DND-41 (cell line): ENCODE measurements around the gene DGKQ.

Experiments used
- ATAC-seq: fragments of 200-7000 bp; cut with Tn5 transposase; 3 replicates; pipeline ENCODE4 v1.9.1; 2021; ENCODE audit warnings: low read depth; ENCODE audit not compliant: insufficient read depth
- DNase-seq: peaks from one replicate; pipeline ENCODE4 v3.0.0-alpha.2; 2020
- H2AFZ ChIP-seq: 2 replicates; pipeline ENCODE4 v1.6.0; 2012; ENCODE audit warnings: low read depth, low read length
- H3K27ac ChIP-seq: 2 replicates; pipeline ENCODE4 v1.5.1; 2012; ENCODE audit warnings: low read length, inconsistent platforms
- H3K27me3 ChIP-seq: fragments of 200-600 bp; sonication (generic); 2 replicates; pipeline ENCODE4 v1.6.0; 2012; ENCODE audit warnings: low read length, mild to moderate bottlenecking, inconsistent platforms; ENCODE audit not compliant: insufficient read depth, poor library complexity
- H3K36me3 ChIP-seq: 2 replicates; pipeline ENCODE4 v1.5.1; 2012; ENCODE audit warnings: low read length, inconsistent platforms; ENCODE audit not compliant: insufficient read depth
- H3K4me1 ChIP-seq: 2 replicates; pipeline ENCODE4 v1.5.1; 2012; ENCODE audit warnings: mild to moderate bottlenecking, low read length; ENCODE audit not compliant: insufficient read depth
- H3K4me2 ChIP-seq: 2 replicates; pipeline ENCODE4 v1.6.0; 2012; ENCODE audit warnings: mild to moderate bottlenecking, moderate library complexity, low read length, inconsistent platforms; ENCODE audit not compliant: insufficient read depth
- H3K4me3 ChIP-seq, 2 experiments: fragments of 200-600 bp in 1 of 2; shearing (Covaris generic) in 1 of 2; 2 replicates each; pipeline ENCODE4 v1.5.1; 2012 to 2016; ENCODE audit warnings: inconsistent platforms in 2 of 2, low read length in 2 of 2, mild to moderate bottlenecking in 2 of 2, low read depth in 1 of 2, moderate library complexity in 1 of 2
- H3K79me2 ChIP-seq: 2 replicates; pipeline ENCODE4 v1.6.0; 2012; ENCODE audit warnings: low read length, inconsistent platforms; ENCODE audit not compliant: insufficient read depth
- H3K9ac ChIP-seq: 2 replicates; pipeline ENCODE4 v1.6.0; 2012; ENCODE audit warnings: low read depth, mild to moderate bottlenecking, inconsistent platforms, low read length, moderate library complexity
- H3K9me3 ChIP-seq: 2 replicates; pipeline ENCODE4 v1.5.1; 2012; ENCODE audit warnings: low read length, moderate library complexity, mild to moderate bottlenecking, inconsistent platforms; ENCODE audit not compliant: insufficient read depth, severe bottlenecking
- H4K20me1 ChIP-seq: 2 replicates; pipeline ENCODE4 v1.6.0; 2012; ENCODE audit warnings: low read length; ENCODE audit not compliant: insufficient read depth
- EZH2 ChIP-seq: IDR thresholded peaks from 3 replicates; pipeline ENCODE4 v1.6.1; 2012; ENCODE audit warnings: borderline replicate concordance, low read depth, mild to moderate bottlenecking, moderate library complexity, low read length, inconsistent platforms; ENCODE audit not compliant: severe bottlenecking
- TF ChIP-seq, protein P1 (sequence below): IDR thresholded peaks from 2 replicates; pipeline ENCODE4 v1.5.1; 2012; ENCODE audit warnings: borderline replicate concordance, low read length, moderate library complexity, mild to moderate bottlenecking; ENCODE audit not compliant: poor library complexity, severe bottlenecking; ENCODE audit errors: extremely low read depth

The DGKQ gene

DNA sequence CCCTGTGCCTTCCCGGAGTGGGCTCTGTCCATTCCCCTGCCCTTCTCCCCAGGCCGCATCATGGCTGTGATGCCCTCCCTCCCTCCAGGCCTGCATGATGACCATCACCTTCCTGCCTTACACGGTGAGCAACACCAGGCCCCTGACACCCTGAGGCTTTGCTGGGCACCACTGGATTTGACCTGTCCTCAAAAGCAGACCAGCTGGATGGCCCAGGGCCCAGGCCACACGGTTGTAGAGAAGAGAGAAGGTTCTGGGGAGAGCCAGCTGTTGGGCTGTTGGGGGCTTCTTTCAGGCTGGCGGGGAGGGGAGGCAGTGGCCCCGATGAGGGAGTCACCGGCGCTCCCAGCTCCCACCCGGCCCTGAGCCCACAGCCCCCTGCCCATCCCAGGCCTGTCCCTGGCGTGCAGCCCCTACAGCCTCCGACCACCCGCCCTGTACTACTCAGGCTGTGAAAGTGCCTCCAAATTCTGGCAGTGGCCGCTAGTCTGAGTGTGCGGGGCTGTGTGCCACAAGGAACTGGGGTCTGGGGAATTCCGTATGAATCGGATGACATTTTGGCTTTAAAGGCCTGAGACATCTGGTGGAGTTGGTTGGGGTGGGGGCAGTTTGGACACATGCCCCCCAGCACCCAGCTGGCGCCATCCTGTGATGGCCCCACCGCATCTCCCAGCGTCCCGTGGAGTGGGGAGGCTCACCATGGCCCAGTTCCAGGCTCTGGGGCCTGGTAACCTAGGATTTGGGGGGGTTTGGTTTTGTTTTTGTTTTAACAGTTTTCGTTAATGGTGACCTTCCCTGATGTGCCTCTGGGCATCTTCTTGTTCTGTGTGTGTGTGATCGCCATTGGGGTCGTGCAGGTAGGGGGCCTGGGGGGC lies 21.5 kb downstream of the DGKQ start:
- ATAC-seq (no peak), DNase-seq (no peak)
- Histone ChIP-seq H4K20me1 (peaks cover 4% of the 10 kb centered on the region), H3K9ac (no peak overlapping the region), H3K4me1 (no peaks in the 10 kb centered on the region), H3K4me2 (no peak overlapping the region), H3K27me3 (no peaks in the 10 kb centered on the region), H3K36me3 (peaks cover 28% of the 10 kb centered on the region; the same call in 1 of the 2 replicates), H2AFZ (no peak overlapping the region), H3K9me3 (no peaks in the 10 kb centered on the region), H3K27ac (no peak overlapping the region), H3K79me2 (no peaks in the 10 kb centered on the region), H3K4me3 (no peak overlapping the region)
- TF ChIP-seq EZH2 = no peak
- TF ChIP-seq, protein P1, sequence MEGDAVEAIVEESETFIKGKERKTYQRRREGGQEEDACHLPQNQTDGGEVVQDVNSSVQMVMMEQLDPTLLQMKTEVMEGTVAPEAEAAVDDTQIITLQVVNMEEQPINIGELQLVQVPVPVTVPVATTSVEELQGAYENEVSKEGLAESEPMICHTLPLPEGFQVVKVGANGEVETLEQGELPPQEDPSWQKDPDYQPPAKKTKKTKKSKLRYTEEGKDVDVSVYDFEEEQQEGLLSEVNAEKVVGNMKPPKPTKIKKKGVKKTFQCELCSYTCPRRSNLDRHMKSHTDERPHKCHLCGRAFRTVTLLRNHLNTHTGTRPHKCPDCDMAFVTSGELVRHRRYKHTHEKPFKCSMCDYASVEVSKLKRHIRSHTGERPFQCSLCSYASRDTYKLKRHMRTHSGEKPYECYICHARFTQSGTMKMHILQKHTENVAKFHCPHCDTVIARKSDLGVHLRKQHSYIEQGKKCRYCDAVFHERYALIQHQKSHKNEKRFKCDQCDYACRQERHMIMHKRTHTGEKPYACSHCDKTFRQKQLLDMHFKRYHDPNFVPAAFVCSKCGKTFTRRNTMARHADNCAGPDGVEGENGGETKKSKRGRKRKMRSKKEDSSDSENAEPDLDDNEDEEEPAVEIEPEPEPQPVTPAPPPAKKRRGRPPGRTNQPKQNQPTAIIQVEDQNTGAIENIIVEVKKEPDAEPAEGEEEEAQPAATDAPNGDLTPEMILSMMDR = no peak

- no peak overlapping the region for H3K4me2 ChIP-seq
- no peak overlapping the region for H2AFZ ChIP-seq
- no peaks in the 10 kb centered on the region for H3K27me3 ChIP-seq
- no peak for TF ChIP-seq EZH2
- TF ChIP-seq, protein P1 = no peak
- peaks cover 28% of the 10 kb centered on the region; the same call in 1 of the 2 replicates for H3K36me3 ChIP-seq
- ATAC-seq (no peak), DNase-seq (no peak)
- H3K9me3 ChIP-seq = no peaks in the 10 kb centered on the region
- peaks cover 9% of the 10 kb centered on the region for H4K20me1 ChIP-seq
- H3K9ac ChIP-seq = no peak overlapping the region
- H3K4me3 ChIP-seq = no peak overlapping the region
- no peak overlapping the region for H3K27ac ChIP-seq
- H3K4me1 ChIP-seq = no peaks in the 10 kb centered on the region
- peaks cover under 1% of the 10 kb centered on the region; the same call in 1 of the 2 replicates for H3K79me2 ChIP-seq
Measured at GRCh38 chr4:951186-951585, 22.2 kb downstream of the DGKQ start.

GRCh38 chr4:950136-951020 lies 23.0 kb downstream of the DGKQ start:
- no peak overlapping the region for H3K4me3 ChIP-seq
- no peaks in the 10 kb centered on the region for H3K4me1 ChIP-seq
- no peak overlapping the region for H3K4me2 ChIP-seq
- H4K20me1 ChIP-seq = peaks cover 9% of the 10 kb centered on the region
- H3K79me2 ChIP-seq = peaks cover 3% of the 10 kb centered on the region; the same call in 1 of the 2 replicates
- TF ChIP-seq, protein P1 = no peak
- no peak for TF ChIP-seq EZH2
- H3K36me3 ChIP-seq = peaks cover 28% of the 10 kb centered on the region; the same call in 1 of the 2 replicates
- no peak overlapping the region for H2AFZ ChIP-seq
- H3K9ac ChIP-seq = no peak overlapping the region
- no peak overlapping the region for H3K27ac ChIP-seq
- ATAC-seq = no peak
- no peaks in the 10 kb centered on the region for H3K9me3 ChIP-seq
- H3K27me3 ChIP-seq = no peaks in the 10 kb centered on the region
- no peak for DNase-seq
